H1 (cell line): Measurements from ENCODE around the gene PAFAH1B1. TPM values are rescaled to one million over a fixed set of nuclear protein-coding genes. Genes with fewer than 3 reads are reported as not detected.
A peak's percentile ranks its signal among the peaks of the same experiment; 100 is the strongest.

Experiments used
- CREB1 ChIP-seq: IDR thresholded peaks from 2 replicates; pipeline ENCODE4 v1.6.1; 2012; ENCODE audit warnings: inconsistent platforms
- FOSL1 ChIP-seq: IDR thresholded peaks from 2 replicates; pipeline ENCODE4 v1.6.1; 2011; ENCODE audit warnings: mild to moderate bottlenecking, low read depth, low read length, moderate library complexity; ENCODE audit not compliant: insufficient read depth
- HDAC2 ChIP-seq, 2 experiments: fragments of 300-600 bp in 1 of 2; sonication (generic) in 1 of 2; IDR thresholded peaks; 2 replicates each; pipeline ENCODE4 v1.6.1; 2011 to 2012; ENCODE audit warnings: low read depth in 2 of 2, low read length in 2 of 2, mild to moderate bottlenecking in 2 of 2, moderate library complexity in 2 of 2, borderline replicate concordance in 1 of 2, inconsistent platforms in 1 of 2
- KDM4A ChIP-seq: IDR thresholded peaks from one replicate; pipeline ENCODE4 v1.7.1; 2012; ENCODE audit warnings: low read depth, mild to moderate bottlenecking, moderate library complexity, low read length, inconsistent platforms; ENCODE audit not compliant: severe bottlenecking
- POLR2A ChIP-seq, 2 experiments: IDR thresholded peaks; 1 replicate in 1 of 2; 2 replicates in 1 of 2; pipeline ENCODE4 v1.6.1; 2011; ENCODE audit warnings: low read depth in 2 of 2, low read length in 2 of 2, mild to moderate bottlenecking in 2 of 2; ENCODE audit errors: control extremely low read depth in 1 of 2
- SAP30 ChIP-seq: fragments of 300-600 bp; sonication (generic); IDR thresholded peaks from 2 replicates; pipeline ENCODE4 v1.7.1; 2012; ENCODE audit warnings: low read length, moderate library complexity, mild to moderate bottlenecking, inconsistent platforms; ENCODE audit not compliant: insufficient read depth, insufficient replicate concordance
- SIX5 ChIP-seq: IDR thresholded peaks from 2 replicates; pipeline ENCODE4 v1.6.1; 2011; ENCODE audit warnings: mild to moderate bottlenecking, low read depth, low read length
- SP4 ChIP-seq: IDR thresholded peaks from 2 replicates; pipeline ENCODE4 v1.6.1; 2012; ENCODE audit warnings: low read length, inconsistent platforms
- TBP ChIP-seq: IDR thresholded peaks from 2 replicates; pipeline ENCODE4 v1.6.1; 2011; ENCODE audit warnings: low read depth, low read length, improper control_type of control experiment
- polyA plus RNA-seq, 7 experiments: library from polyadenylated mRNA; depleted of rRNA in 3 of 7; stranded (reverse) in 5 of 7; unstranded in 2 of 7; fragments of >200 nt in 5 of 7; fragments of 200-250 nt in 2 of 7; gene quantifications; 1 replicate in 5 of 7; 2 replicates in 1 of 7; 4 replicates in 1 of 7; pipeline versions ENCODE4 v1.2.1 to v1.2.3, GENCODE V29; 2011 to 2013; ENCODE audit warnings: missing spikeins in 2 of 7, mixed read lengths in 2 of 7
- total RNA-seq: library from RNA; stranded (reverse); fragmentation: NEBNext Ultra II Directional; extraction: Animal tissue kit (Norgen Biotek cat#: 25700); gene quantifications from 2 replicates; pipeline ENCODE4 v1.2.1, GENCODE V29; 2021
- TF ChIP-seq, protein P1 (sequence below): fragments of 300-600 bp; sonication (generic); IDR thresholded peaks from 2 replicates; pipeline ENCODE4 v1.7.1; 2012; ENCODE audit warnings: low read length, moderate library complexity, mild to moderate bottlenecking, inconsistent platforms; ENCODE audit not compliant: insufficient replicate concordance

Gene PAFAH1B1
- total and polyA plus RNA-seq, 2 of the 8 experiments (the other 6 are each of a cell fraction or from before 2014, with no cell fraction given): 42.0 to 152 TPM

DNA sequence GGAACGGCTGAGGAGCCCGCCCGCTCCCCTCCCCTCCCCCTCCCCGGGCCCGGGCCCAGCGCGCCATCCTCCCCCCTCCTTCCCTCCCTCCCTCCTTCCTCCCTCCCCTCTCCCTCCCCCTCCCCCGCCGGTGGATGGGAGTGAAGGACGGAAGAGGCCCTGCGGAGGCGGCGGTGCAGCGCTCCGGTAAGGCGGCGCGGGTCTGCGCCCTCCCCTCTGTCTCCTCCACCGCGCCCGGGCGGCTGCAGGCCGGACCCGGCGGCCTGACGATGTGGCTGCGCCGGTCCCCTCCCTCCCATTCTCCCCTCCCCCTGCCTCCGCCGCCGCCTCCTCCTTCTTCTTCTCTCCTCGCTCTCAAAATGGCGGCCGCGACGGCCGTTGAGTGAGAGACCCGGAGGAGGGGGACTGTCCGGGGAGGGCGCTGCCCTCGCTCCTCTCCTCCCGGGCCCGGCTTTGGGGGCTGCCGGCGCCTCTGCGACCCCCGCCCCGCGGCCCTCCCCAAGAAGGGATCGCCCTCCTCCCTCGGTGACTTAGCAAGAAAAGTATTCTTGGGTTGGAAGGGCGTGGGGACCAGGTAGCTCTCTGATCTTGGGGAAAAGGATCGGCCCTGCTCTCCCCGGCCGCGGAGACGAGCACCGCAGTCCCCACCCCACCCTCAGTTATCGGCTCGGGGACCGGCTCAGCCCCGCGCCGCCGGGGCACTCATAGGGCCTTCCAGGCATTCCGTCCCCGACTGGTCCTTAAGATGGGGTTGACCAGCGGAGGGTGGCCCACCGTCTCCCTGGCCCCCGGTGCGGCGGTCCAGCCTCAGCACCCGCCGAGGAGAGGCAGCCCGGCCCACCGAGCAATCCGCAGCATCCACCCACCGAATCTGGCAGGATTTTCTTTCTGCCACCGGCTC, 617 bp downstream of the PAFAH1B1 start (continued):
- TF ChIP-seq CREB1: no peak
- no peak for TF ChIP-seq FOSL1
- TF ChIP-seq, protein P1, sequence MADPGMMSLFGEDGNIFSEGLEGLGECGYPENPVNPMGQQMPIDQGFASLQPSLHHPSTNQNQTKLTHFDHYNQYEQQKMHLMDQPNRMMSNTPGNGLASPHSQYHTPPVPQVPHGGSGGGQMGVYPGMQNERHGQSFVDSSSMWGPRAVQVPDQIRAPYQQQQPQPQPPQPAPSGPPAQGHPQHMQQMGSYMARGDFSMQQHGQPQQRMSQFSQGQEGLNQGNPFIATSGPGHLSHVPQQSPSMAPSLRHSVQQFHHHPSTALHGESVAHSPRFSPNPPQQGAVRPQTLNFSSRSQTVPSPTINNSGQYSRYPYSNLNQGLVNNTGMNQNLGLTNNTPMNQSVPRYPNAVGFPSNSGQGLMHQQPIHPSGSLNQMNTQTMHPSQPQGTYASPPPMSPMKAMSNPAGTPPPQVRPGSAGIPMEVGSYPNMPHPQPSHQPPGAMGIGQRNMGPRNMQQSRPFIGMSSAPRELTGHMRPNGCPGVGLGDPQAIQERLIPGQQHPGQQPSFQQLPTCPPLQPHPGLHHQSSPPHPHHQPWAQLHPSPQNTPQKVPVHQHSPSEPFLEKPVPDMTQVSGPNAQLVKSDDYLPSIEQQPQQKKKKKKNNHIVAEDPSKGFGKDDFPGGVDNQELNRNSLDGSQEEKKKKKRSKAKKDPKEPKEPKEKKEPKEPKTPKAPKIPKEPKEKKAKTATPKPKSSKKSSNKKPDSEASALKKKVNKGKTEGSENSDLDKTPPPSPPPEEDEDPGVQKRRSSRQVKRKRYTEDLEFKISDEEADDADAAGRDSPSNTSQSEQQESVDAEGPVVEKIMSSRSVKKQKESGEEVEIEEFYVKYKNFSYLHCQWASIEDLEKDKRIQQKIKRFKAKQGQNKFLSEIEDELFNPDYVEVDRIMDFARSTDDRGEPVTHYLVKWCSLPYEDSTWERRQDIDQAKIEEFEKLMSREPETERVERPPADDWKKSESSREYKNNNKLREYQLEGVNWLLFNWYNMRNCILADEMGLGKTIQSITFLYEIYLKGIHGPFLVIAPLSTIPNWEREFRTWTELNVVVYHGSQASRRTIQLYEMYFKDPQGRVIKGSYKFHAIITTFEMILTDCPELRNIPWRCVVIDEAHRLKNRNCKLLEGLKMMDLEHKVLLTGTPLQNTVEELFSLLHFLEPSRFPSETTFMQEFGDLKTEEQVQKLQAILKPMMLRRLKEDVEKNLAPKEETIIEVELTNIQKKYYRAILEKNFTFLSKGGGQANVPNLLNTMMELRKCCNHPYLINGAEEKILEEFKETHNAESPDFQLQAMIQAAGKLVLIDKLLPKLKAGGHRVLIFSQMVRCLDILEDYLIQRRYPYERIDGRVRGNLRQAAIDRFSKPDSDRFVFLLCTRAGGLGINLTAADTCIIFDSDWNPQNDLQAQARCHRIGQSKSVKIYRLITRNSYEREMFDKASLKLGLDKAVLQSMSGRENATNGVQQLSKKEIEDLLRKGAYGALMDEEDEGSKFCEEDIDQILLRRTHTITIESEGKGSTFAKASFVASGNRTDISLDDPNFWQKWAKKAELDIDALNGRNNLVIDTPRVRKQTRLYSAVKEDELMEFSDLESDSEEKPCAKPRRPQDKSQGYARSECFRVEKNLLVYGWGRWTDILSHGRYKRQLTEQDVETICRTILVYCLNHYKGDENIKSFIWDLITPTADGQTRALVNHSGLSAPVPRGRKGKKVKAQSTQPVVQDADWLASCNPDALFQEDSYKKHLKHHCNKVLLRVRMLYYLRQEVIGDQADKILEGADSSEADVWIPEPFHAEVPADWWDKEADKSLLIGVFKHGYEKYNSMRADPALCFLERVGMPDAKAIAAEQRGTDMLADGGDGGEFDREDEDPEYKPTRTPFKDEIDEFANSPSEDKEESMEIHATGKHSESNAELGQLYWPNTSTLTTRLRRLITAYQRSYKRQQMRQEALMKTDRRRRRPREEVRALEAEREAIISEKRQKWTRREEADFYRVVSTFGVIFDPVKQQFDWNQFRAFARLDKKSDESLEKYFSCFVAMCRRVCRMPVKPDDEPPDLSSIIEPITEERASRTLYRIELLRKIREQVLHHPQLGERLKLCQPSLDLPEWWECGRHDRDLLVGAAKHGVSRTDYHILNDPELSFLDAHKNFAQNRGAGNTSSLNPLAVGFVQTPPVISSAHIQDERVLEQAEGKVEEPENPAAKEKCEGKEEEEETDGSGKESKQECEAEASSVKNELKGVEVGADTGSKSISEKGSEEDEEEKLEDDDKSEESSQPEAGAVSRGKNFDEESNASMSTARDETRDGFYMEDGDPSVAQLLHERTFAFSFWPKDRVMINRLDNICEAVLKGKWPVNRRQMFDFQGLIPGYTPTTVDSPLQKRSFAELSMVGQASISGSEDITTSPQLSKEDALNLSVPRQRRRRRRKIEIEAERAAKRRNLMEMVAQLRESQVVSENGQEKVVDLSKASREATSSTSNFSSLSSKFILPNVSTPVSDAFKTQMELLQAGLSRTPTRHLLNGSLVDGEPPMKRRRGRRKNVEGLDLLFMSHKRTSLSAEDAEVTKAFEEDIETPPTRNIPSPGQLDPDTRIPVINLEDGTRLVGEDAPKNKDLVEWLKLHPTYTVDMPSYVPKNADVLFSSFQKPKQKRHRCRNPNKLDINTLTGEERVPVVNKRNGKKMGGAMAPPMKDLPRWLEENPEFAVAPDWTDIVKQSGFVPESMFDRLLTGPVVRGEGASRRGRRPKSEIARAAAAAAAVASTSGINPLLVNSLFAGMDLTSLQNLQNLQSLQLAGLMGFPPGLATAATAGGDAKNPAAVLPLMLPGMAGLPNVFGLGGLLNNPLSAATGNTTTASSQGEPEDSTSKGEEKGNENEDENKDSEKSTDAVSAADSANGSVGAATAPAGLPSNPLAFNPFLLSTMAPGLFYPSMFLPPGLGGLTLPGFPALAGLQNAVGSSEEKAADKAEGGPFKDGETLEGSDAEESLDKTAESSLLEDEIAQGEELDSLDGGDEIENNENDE: no peak
- peak; percentile 24 for TF ChIP-seq KDM4A
- TF ChIP-seq HDAC2 (IDR thresholded peaks at IDR 0.05; ENCODE audit: borderline replicate concordance in 1 of 2, low read depth in 2 of 2, low read length in 2 of 2): no peak
- no peak; the same call in 1 of the 2 replicates for TF ChIP-seq TBP
- no peak for TF ChIP-seq SIX5
- 0 out of 2 replicates have a peak, but pooled peaks have one; percentile 33 for TF ChIP-seq SP4
- no peak for TF ChIP-seq SAP30
- TF ChIP-seq POLR2A (IDR thresholded peaks at IDR 0.05; ENCODE audit: control extremely low read depth in 1 of 2, low read depth in 2 of 2, low read length in 2 of 2): peak; percentile 4 to 71
